HEK293T (cell line): ENCODE measurements around the gene MTCL3.
"Not testable (repeated sequence)": the region's sequence is repeated elsewhere in the genome, so short reads cannot be mapped to it uniquely, and the experiment has no call there.

ENCODE experiments used
- CTCF ChIA-PET: fragments of 350-600 bp; formaldehyde crosslinking; extraction: SDS; loops from one replicate; lab custom pipeline; 2021; ENCODE audit warnings: antibody characterized with exemption, inconsistent platforms; lab: Yijun Ruan, JAX
- POLR2A ChIA-PET: fragments of 350-600 bp; formaldehyde crosslinking; extraction: SDS; loops from one replicate; lab custom pipeline; 2020; ENCODE audit warnings: antibody characterized with exemption, inconsistent platforms; lab: Yijun Ruan, JAX
- DNase-seq: peaks from one replicate; pipeline ENCODE4 v3.0.0; 2012; ENCODE audit warnings: mixed read lengths; ENCODE audit errors: extremely low spot score
- ARNT ChIP-seq: fragments of 450-650 bp; IDR thresholded peaks from 2 replicates; pipeline ENCODE4 v1.6.1; 2017; ENCODE audit warnings: mild to moderate bottlenecking
- BHLHE40 ChIP-seq: fragments of 450-650 bp; IDR thresholded peaks from 2 replicates; pipeline ENCODE4 v1.6.1; 2016; ENCODE audit warnings: mild to moderate bottlenecking, moderate library complexity, borderline replicate concordance
- CTBP1 ChIP-seq: fragments of 450-650 bp; IDR thresholded peaks from 2 replicates; pipeline ENCODE4 v1.6.1; 2016; ENCODE audit warnings: borderline replicate concordance
- ELF4 ChIP-seq: fragments of 450-650 bp; IDR thresholded peaks from 2 replicates; pipeline ENCODE4 v1.6.1; 2017; ENCODE audit warnings: antibody characterized with exemption
- FOXA1 ChIP-seq: fragments of 450-650 bp; IDR thresholded peaks from 2 replicates; pipeline ENCODE4 v1.6.1; 2016; ENCODE audit warnings: mild to moderate bottlenecking
- FOXK2 ChIP-seq: fragments of 450-650 bp; IDR thresholded peaks from 2 replicates; pipeline ENCODE4 v1.6.1; 2016; ENCODE audit warnings: mild to moderate bottlenecking
- FOXM1 ChIP-seq: fragments of 450-650 bp; IDR thresholded peaks from 2 replicates; pipeline ENCODE4 v1.6.1; 2017; ENCODE audit warnings: mild to moderate bottlenecking, borderline replicate concordance
- HDGF ChIP-seq: fragments of 450-650 bp; IDR thresholded peaks from 2 replicates; pipeline ENCODE4 v1.6.1; 2017; ENCODE audit warnings: antibody characterized with exemption, borderline replicate concordance
- L3MBTL2 ChIP-seq: fragments of 450-650 bp; conservative IDR thresholded peaks from 2 replicates; pipeline ENCODE4 v1.6.1; 2016; ENCODE audit warnings: mild to moderate bottlenecking
- LEF1 ChIP-seq: fragments of 450-650 bp; IDR thresholded peaks from 2 replicates; pipeline ENCODE4 v1.6.1; 2017; ENCODE audit warnings: mild to moderate bottlenecking, borderline replicate concordance
- NFRKB ChIP-seq: fragments of 450-650 bp; IDR thresholded peaks from 2 replicates; pipeline ENCODE4 v1.6.1; 2016; ENCODE audit warnings: mild to moderate bottlenecking, moderate library complexity
- PKNOX1 ChIP-seq: fragments of 450-650 bp; IDR thresholded peaks from 2 replicates; pipeline ENCODE4 v1.6.1; 2016
- SP1 ChIP-seq: fragments of 450-650 bp; IDR thresholded peaks from 2 replicates; pipeline ENCODE4 v1.6.1; 2017
- SUZ12 ChIP-seq: fragments of 450-650 bp; IDR thresholded peaks from 2 replicates; pipeline ENCODE4 v1.6.1; 2016; ENCODE audit warnings: mild to moderate bottlenecking
- TARDBP ChIP-seq: fragments of 450-650 bp; IDR thresholded peaks from 2 replicates; pipeline ENCODE4 v1.6.1; 2016
- ZNF384 ChIP-seq: fragments of 450-650 bp; IDR thresholded peaks from 2 replicates; pipeline ENCODE4 v1.6.1; 2016

MTCL3 gene

GRCh38 chr6:127434651-127435050 is 84.5 kb downstream of the MTCL3 start:
- POLR2A ChIA-PET = no interaction called here
- TF ChIP-seq TARDBP (no peak), ZNF384 (no peak), LEF1 (no peak), HDGF (no peak), FOXM1 (no peak), FOXK2 (no peak), ARNT (no peak), SP1 (no peak), ELF4 (no peak), L3MBTL2 (no peak), PKNOX1 (no peak), CTBP1 (no peak), SUZ12 (no peak), FOXA1 (no peak), NFRKB (no peak), BHLHE40 (no peak)
- CTCF ChIA-PET = no interaction called here
- DNase-seq = no peak

- CTCF ChIA-PET, POLR2A ChIA-PET, DNase-seq: not testable (repeated sequence)
Observed at GRCh38 chr6:127428562-127428961, 90.6 kb downstream of the MTCL3 start.

DNA sequence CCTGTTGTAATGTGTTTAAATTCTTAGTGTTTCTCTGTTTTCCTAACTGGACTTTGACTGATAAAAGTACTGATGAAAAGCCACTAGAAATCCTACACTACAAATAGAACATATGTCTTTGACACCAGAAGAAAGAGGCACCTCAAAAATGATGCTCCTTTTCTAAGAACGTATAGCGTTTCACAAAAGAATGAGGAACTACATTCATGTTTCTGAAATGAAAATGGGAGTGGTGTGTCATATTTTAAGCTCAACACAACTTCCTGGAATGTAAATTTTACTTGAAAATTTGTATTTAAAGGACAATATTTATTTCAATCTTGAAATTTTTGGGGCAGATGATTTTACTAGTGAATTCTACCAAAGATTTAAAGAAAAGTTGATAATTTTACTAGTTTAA is 95.2 kb downstream of the MTCL3 start:
- no peak for TF ChIP-seq SUZ12
- TF ChIP-seq FOXA1 = no peak
- TF ChIP-seq HDGF = no peak
- TF ChIP-seq FOXM1 = no peak
- TF ChIP-seq FOXK2 = no peak
- TF ChIP-seq ARNT = no peak
- no peak for TF ChIP-seq BHLHE40
- no peak for TF ChIP-seq ELF4
- no peak for TF ChIP-seq PKNOX1
- no peak for TF ChIP-seq L3MBTL2
- TF ChIP-seq SP1 = no peak
- no peak for DNase-seq
- ChIA-PET POLR2A (no interaction called here), CTCF (no interaction called here)
